ENCODE results near the gene CHD6.

DNA sequence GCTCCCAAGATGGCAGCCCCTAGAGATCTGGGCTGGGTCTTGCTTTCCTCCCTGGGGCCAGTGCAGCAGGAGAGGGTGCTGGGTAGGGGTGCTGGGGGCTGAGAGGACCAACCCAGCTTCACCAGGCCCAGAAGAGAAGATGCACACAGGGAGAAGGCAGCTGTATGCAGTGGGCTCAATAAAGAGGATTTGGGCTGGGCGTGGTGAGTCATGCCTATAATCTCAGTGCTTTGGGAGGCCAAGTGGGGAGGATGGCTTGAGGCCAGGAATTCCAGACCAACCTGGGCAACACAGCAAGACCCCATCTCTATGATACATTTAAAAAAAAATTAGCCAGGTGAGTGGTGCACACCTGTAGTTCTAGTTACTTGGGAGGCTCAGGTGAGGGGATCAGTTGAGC is 225.9 kb downstream of the CHD6 start:
- TF ChIP-seq CTCF (IDR thresholded peaks at IDR 0.05) (no peak), POLR2A (IDR thresholded peaks at IDR 0.05) (no peak), EP300 (IDR thresholded peaks at IDR 0.05) (no peak)
